Activated T-helper 17 cell treated with anti-CD3 and anti-CD28 coated beads, Interleukin-2, amount 50 U/mL, for 72 hours (primary cell): Measurements from ENCODE around the gene BDKRB2. TPM values are rescaled to one million over a fixed set of nuclear protein-coding genes. Genes with fewer than 3 reads are reported as not detected.

ENCODE experiments used
- ATAC-seq: fragments of 150-1000 bp; cut with Tn5 transposase; replicated peaks from 2 replicates; pipeline ENCODE4 v1.10.0; 2021; ENCODE audit warnings: mild to moderate bottlenecking, moderate library complexity
- H3K27ac Mint-ChIP-seq: one replicate; pipeline ENCODE4 v1.8.0; 2022; ENCODE audit warnings: mixed read lengths
- H3K27me3 Mint-ChIP-seq: one replicate; pipeline ENCODE4 v1.8.0; 2022; ENCODE audit warnings: mixed read lengths
- H3K36me3 Mint-ChIP-seq: one replicate; pipeline ENCODE4 v1.8.0; 2022; ENCODE audit warnings: low read depth, mild to moderate bottlenecking, mixed read lengths
- H3K4me1 Mint-ChIP-seq: one replicate; pipeline ENCODE4 v1.8.0; 2022; ENCODE audit warnings: mixed read lengths
- H3K4me3 Mint-ChIP-seq: one replicate; pipeline ENCODE4 v1.8.0; 2022; ENCODE audit warnings: mild to moderate bottlenecking, mixed read lengths
- H3K9me3 Mint-ChIP-seq: one replicate; pipeline ENCODE4 v1.8.0; 2022; ENCODE audit warnings: mixed read lengths
- total RNA-seq, 2 donors: library from RNA; stranded (reverse); gene quantifications; one replicate each; pipeline ENCODE4 v1.2.3, GENCODE V29; 2022

BDKRB2 gene
- total RNA-seq, 2 donors from 2014 or later = not detected

- Mint-ChIP-seq H3K4me1 (no peaks in the 10 kb centered on the region), H3K4me3 (no peak overlapping the region), H3K27me3 (peaks cover 11% of the 10 kb centered on the region), H3K9me3 (no peaks in the 10 kb centered on the region), H3K36me3 (no peaks in the 10 kb centered on the region), H3K27ac (no peak overlapping the region)
- ATAC-seq = no peak
Observed at GRCh38 chr14:96268431-96269358, 64.1 kb downstream of the BDKRB2 start.

GRCh38 chr14:96269359-96269710 lies 64.7 kb downstream of the BDKRB2 start:
- no peaks in the 10 kb centered on the region for H3K4me1 Mint-ChIP-seq
- no peaks in the 10 kb centered on the region for H3K36me3 Mint-ChIP-seq
- peaks cover 11% of the 10 kb centered on the region for H3K27me3 Mint-ChIP-seq
- ATAC-seq = no peak
- no peak overlapping the region for H3K4me3 Mint-ChIP-seq
- no peaks in the 10 kb centered on the region for H3K9me3 Mint-ChIP-seq
- H3K27ac Mint-ChIP-seq = no peak overlapping the region

- Mint-ChIP-seq H3K27me3 (peaks cover 11% of the 10 kb centered on the region), H3K4me1 (no peaks in the 10 kb centered on the region), H3K4me3 (no peak overlapping the region), H3K9me3 (no peaks in the 10 kb centered on the region), H3K27ac (no peak overlapping the region), H3K36me3 (no peaks in the 10 kb centered on the region)
- ATAC-seq = no peak
Observed at GRCh38 chr14:96270565-96271420, 66.2 kb downstream of the BDKRB2 start.

- no peaks in the 10 kb centered on the region for H3K36me3 Mint-ChIP-seq
- no peaks in the 10 kb centered on the region for H3K4me1 Mint-ChIP-seq
- no peaks in the 10 kb centered on the region for H3K9me3 Mint-ChIP-seq
- ATAC-seq = no peak
- no peak overlapping the region for H3K27ac Mint-ChIP-seq
- no peak overlapping the region for H3K4me3 Mint-ChIP-seq
- H3K27me3 Mint-ChIP-seq = peaks cover 5% of the 10 kb centered on the region
Observed at GRCh38 chr14:96271421-96271762, 66.8 kb downstream of the BDKRB2 start.

- Mint-ChIP-seq H3K4me3 (no peak overlapping the region), H3K36me3 (no peaks in the 10 kb centered on the region), H3K4me1 (no peaks in the 10 kb centered on the region), H3K27ac (no peak overlapping the region), H3K27me3 (no peaks in the 10 kb centered on the region), H3K9me3 (no peaks in the 10 kb centered on the region)
- ATAC-seq = no peak
Observed at GRCh38 chr14:96272777-96273473, 68.3 kb downstream of the BDKRB2 start.

GRCh38 chr14:96273629-96274028 lies 69.0 kb downstream of the BDKRB2 start:
- ATAC-seq = no peak
- no peaks in the 10 kb centered on the region for H3K36me3 Mint-ChIP-seq
- H3K4me3 Mint-ChIP-seq = no peak overlapping the region
- no peaks in the 10 kb centered on the region for H3K9me3 Mint-ChIP-seq
- no peak overlapping the region for H3K27ac Mint-ChIP-seq
- H3K4me1 Mint-ChIP-seq = no peaks in the 10 kb centered on the region
- H3K27me3 Mint-ChIP-seq = no peaks in the 10 kb centered on the region

GRCh38 chr14:96274122-96274521 lies 69.5 kb downstream of the BDKRB2 start:
- H3K4me3 Mint-ChIP-seq = no peak overlapping the region
- no peaks in the 10 kb centered on the region for H3K36me3 Mint-ChIP-seq
- no peaks in the 10 kb centered on the region for H3K27me3 Mint-ChIP-seq
- ATAC-seq = no peak
- no peaks in the 10 kb centered on the region for H3K4me1 Mint-ChIP-seq
- H3K9me3 Mint-ChIP-seq = no peaks in the 10 kb centered on the region
- no peak overlapping the region for H3K27ac Mint-ChIP-seq

- no peaks in the 10 kb centered on the region for H3K9me3 Mint-ChIP-seq
Observed at GRCh38 chr14:96274543-96274942, 69.9 kb downstream of the BDKRB2 start.

GRCh38 chr14:96275177-96276112 lies 70.8 kb downstream of the BDKRB2 start:
- Mint-ChIP-seq H3K9me3 (no peaks in the 10 kb centered on the region), H3K27me3 (no peaks in the 10 kb centered on the region), H3K4me1 (no peaks in the 10 kb centered on the region), H3K36me3 (peaks cover 6% of the 10 kb centered on the region), H3K27ac (no peak overlapping the region), H3K4me3 (no peak overlapping the region)
- ATAC-seq = peak; percentile 49

More at GRCh38 chr14:96274543-96274942, 69.9 kb downstream of the BDKRB2 start:
- ATAC-seq = no peak
- no peak overlapping the region for H3K27ac Mint-ChIP-seq
- H3K36me3 Mint-ChIP-seq = no peaks in the 10 kb centered on the region
- H3K4me3 Mint-ChIP-seq = no peak overlapping the region
- no peaks in the 10 kb centered on the region for H3K4me1 Mint-ChIP-seq
- H3K27me3 Mint-ChIP-seq = no peaks in the 10 kb centered on the region

GRCh38 chr14:96277890-96278289 lies 73.3 kb downstream of the BDKRB2 start:
- H3K27me3 Mint-ChIP-seq = no peaks in the 10 kb centered on the region

GRCh38 chr14:96279564-96279963 lies 74.9 kb downstream of the BDKRB2 start:
- H3K4me3 Mint-ChIP-seq = no peak overlapping the region
- H3K27me3 Mint-ChIP-seq = no peaks in the 10 kb centered on the region
- H3K27ac Mint-ChIP-seq = no peak overlapping the region
- peaks cover 17% of the 10 kb centered on the region for H3K36me3 Mint-ChIP-seq
- no peaks in the 10 kb centered on the region for H3K9me3 Mint-ChIP-seq
- ATAC-seq = no peak
- no peaks in the 10 kb centered on the region for H3K4me1 Mint-ChIP-seq

More at GRCh38 chr14:96277890-96278289, 73.3 kb downstream of the BDKRB2 start:
- no peak overlapping the region for H3K4me3 Mint-ChIP-seq
- H3K4me1 Mint-ChIP-seq = no peaks in the 10 kb centered on the region
- peaks cover 6% of the 10 kb centered on the region for H3K36me3 Mint-ChIP-seq
- H3K9me3 Mint-ChIP-seq = no peaks in the 10 kb centered on the region
- ATAC-seq = no peak
- no peak overlapping the region for H3K27ac Mint-ChIP-seq

GRCh38 chr14:96280104-96280503 lies 75.5 kb downstream of the BDKRB2 start:
- no peaks in the 10 kb centered on the region for H3K9me3 Mint-ChIP-seq

GRCh38 chr14:96281486-96281885 lies 76.8 kb downstream of the BDKRB2 start:
- Mint-ChIP-seq H3K36me3 (peaks cover 36% of the 10 kb centered on the region), H3K4me1 (no peaks in the 10 kb centered on the region), H3K27ac (no peak overlapping the region), H3K4me3 (no peak overlapping the region), H3K9me3 (no peaks in the 10 kb centered on the region), H3K27me3 (no peaks in the 10 kb centered on the region)
- ATAC-seq = no peak

More at GRCh38 chr14:96280104-96280503, 75.5 kb downstream of the BDKRB2 start:
- Mint-ChIP-seq H3K36me3 (peaks cover 22% of the 10 kb centered on the region), H3K27me3 (no peaks in the 10 kb centered on the region), H3K27ac (no peak overlapping the region), H3K4me3 (no peak overlapping the region), H3K4me1 (no peaks in the 10 kb centered on the region)
- ATAC-seq = no peak
